Measurements from ENCODE around the gene ASCL4.
"Not testable (repeated sequence)": the region's sequence is repeated elsewhere in the genome, so short reads cannot be mapped to it uniquely, and the experiment has no call there.

ASCL4 gene, protein sequence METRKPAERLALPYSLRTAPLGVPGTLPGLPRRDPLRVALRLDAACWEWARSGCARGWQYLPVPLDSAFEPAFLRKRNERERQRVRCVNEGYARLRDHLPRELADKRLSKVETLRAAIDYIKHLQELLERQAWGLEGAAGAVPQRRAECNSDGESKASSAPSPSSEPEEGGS

DNA sequence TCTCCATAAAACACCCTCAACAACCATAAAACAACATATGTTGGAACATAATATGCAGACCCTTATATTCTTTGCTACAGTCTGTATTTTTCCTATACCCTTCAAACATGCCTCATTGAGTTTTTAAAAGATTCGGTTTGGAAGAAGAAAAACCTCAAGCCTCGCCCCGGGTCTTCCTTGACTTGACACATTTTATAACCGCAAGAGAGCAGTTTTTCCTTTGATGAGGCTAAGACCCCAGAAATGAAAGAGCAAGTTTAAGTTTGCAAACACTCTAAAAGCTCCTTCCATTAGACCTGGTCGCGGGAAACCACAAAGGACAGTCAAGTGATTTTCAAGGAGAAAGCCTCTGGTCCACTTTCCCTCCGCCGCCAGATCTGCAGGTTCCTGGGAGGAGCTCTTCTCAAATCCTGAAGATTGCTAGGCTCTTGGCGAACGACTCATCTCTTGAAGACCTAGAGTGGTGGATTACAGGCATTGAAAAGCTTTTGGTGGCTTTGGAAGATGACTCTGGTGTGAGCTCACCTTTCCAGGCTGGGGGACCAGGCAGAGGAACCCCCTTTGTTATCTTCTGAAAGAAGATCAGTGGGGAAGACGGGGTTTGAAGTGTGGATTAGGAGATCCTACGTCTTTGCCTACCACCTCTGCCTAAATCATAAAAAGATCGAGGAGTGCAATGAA, at the start of gene ASCL4:
TSS of gene ASCL4 (plus strand) at position 356 of the 681 bp plus-strand sequence. CDS start 515 bp downstream, outside the sequence.
- DNase-seq (ENCODE audit: low read depth), result no peak

DNA sequence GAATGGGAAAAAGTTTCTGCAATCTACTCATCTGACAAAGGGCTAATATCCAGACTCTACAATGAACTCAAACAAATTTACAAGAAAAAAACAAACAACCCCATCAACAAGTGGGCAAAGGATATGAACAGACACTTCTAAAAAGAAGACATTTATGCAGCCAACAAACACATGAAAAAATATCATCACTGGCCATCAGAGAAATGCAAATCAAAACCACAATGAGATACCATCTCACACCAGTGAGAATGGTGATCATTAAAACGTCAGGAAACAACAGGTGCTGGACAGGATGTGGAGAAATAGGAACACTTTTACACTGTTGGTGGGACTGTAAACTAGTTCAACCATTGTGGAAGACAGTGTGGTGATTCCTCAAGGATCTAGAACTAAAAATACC, 47.2 kb upstream of the ASCL4 start:
- DNase-seq (ENCODE audit: low read depth), result not testable (repeated sequence)

DNA sequence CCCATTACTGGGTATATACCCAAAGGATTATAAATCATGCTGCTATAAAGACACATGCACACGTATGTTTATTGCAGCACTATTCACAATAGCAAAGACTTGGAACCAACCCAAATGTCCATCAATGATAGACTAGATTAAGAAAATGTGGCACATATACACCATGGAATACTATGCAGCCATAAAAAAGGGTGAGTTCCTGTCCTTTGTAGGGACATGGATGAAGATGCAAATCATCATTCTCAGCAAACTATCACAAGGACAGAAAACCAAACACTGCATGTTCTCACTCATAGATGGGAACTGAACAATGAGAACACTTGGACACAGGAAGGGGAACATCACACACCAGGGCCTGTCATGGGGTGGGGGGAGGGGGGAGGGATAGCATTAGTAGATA, 46.8 kb upstream of the ASCL4 start:
- not testable (repeated sequence) for DNase-seq (ENCODE audit: low read depth)

DNA sequence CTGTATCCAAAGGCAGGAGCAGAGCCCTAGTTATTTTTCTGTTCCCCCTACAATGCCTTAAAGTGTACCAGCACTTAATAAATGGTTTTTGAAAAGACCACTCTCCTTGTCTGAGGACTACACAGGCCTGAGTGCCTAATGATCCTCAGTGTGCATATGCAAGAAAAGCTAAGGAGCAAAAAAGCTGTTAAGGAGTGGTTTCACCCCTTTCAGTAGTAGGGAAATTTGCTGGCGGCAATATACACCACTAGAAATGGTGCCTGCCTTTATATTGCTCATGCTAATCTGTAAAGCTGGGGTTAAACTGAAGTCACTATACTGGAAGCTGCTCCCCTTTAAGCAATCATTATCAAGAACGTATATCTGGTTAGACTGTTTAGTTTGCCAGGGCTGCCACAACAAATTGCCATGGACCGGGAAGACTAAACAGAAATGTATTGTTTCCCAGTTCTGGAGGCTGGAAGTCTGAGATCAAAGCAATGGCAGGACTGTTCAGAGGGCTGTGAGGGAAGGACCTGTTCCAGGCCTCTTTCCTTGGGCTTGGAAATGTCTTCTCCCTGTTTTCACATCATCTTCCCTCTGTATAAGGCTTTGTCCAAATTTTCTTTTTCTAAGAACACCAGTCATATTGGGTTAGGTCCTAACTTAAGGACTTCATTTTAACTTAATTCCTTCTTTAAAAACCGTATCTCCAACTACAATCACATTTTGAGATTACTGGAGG, 43.7 kb upstream of the ASCL4 start:
- no peak for DNase-seq (ENCODE audit: low read depth)

DNA sequence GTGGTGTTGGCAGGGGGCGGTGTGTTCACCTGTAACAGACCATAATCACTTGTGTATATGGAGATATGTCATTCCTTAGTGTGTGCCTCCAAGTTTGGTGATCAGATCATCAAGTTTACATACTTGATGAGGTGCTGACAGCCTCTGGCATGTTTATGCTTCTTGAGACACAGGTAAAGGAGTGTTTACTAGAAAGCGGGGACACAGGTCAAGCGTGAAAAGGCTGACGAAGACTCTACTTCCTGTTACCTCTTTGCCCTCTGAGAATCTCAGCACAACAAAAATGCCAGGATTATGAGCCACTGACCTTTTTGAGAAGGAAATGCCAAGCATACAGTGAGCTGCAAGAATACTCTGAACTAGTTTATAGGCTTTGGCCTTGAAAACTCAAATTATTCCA, 43.1 kb upstream of the ASCL4 start:
- no peak for DNase-seq (ENCODE audit: low read depth)

DNA sequence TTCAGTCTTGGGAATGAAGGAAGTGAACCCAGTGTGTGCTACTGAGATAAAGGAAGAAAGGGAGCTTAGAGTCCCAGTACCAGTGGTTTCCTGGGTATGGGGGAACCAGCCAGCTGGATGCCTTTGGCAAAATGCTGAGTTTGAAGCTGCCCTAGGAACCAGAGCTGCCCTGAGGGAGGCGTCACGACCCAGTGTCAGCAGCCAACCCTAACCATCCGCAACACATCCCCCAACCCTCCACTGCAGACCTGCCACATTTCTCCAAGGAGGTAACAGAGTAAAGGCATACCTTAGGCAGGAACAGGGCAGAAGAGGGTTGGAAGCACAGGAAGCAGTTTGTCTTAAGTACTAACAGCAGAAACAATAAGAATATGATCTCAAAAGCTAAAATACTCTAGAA, 42.1 kb upstream of the ASCL4 start:
- no peak for DNase-seq (ENCODE audit: low read depth)

DNA sequence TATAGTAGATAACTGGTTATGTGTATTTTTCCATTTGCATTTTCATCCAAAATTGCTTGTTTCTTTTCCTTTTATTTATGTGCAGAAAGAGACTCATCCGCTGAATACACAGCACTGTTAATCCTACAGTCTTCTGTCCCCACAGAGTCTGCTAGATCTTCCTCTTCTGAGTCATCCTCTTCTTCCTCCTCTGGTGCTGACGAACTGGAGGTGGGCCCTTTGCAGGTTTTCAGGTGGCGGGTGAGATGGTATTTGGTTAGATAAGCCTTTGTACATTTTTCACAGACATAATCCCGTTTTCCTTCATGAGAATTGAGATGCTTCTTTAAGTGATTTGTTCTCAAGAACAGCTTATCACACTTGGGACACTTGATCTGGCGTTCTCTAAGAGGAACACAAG, 40.4 kb upstream of the ASCL4 start:
- no peak for DNase-seq (ENCODE audit: low read depth)

DNA sequence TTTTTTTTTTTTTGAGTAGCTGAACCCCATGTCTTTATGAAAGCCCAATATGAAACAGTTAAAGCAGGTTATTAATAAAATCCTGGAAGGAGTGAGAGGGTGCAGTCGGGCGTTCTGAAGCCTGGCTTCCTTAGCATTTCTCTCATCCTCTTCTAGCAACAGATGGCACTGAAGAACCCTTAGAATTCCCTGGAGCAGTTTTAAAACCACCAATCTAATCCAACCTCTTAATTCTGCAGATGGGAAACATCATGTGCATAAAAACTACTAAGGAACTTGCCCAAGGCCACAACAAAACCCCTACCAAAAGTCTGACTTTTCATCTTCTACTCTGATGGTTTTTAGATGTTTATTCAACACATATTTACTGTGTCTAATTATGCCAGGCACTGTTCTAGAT, 38.7 kb upstream of the ASCL4 start:
- no peak for DNase-seq (ENCODE audit: low read depth)

DNA sequence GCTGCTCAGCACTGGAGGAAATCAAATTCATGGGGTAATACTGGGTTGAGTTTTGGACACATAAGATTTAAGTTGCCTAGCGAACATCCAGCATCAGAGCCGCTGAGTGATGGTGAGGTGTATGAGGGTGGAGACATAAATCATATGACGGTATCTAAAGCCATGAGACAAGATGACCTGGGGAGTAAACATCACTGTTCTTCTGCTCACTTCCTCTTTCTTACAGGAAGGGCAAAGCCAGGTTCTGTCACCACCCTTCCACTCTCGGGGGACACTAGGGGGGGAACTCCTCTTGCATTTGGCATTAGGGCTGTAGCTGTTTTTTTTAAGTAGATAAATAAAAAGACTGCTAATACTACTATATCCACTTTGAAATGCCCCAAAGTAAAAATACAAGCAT, 37.6 kb upstream of the ASCL4 start:
- no peak for DNase-seq (ENCODE audit: low read depth)

DNA sequence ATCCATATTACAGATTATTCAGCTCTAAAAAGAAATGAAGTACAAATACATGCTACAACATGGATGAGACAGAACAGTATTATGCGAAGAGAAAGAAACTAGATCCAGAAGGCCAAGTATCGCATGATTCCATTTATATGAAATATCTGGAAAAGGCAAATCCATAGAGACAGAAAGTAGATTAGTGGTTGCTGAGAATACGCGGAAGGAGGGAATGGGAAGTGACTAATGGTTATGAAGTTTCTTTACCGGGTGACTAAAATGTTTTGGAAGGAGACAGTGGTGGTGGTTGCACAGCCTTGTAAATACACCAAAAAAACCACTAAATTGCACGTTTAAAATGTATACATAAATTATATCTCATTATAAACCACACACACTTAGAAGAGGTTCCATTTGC, 26.0 kb upstream of the ASCL4 start:
- peak; percentile 46 for DNase-seq (ENCODE audit: low read depth)

DNA sequence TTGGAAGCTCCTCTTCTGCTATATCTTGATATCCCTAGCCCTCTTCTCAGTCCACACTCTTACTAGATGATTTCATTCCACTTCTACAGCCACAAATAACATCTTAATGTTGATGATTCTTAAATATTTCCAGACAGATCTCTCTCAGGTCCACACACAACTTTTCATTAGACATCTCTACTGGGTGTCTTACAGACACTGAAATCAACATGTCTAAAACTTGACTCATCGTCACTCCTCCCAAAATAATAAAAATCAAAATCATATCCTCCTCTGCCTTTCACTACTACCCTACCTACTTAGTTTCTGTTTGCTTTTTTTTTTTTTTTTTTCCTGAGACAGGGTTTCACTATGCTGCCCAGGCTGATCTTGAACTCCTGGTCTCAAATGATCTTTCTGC, 25.4 kb upstream of the ASCL4 start:
- DNase-seq (ENCODE audit: low read depth), result peak; percentile 37

DNA sequence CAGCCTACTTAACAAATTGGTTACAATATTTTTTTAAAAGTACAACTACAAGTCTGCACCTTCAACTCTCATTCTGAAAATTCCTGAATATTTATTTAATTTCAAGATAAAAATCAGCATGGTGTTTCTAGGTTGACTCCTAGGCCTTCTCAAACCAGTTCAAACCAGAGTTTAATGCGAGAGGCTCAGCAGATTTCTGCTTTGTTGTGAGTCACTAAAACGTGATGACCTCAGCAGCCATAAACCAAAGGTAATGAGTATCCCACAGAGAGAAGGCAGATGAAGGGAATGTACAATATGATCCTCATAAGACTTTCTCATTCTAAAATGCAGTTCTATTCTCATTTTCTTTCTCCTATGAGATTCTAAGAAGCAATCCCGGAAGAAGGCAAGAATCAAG, 15.1 kb upstream of the ASCL4 start:
- DNase-seq (ENCODE audit: low read depth), result peak; percentile 74

DNA sequence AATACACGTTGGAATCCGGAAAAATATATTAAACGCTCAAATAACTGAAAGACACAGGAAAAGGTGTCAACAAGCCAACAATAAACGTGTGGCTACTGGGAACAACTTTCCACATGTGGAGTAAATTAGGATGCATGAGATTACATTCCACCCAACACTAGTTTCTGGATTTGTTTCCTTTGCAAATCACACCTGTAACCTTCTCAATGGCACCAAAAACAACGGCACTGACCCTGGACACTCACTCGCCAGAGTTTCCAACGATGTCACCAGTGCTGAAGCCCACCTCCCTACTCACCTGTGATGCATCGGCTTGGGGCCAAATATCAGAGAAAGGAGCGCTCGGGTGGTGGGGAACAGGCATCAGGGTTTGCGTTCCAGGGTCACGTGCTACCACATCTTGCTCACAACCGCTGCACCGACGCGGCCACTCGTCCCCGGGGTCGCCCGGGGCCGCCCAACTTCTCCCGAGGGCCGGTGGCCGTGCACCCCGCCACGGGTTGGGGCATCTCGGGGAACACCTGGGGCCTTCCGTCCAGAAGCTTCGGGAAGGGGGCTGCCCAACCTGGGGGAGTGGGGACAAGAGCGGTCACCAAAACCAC, 14.2 kb upstream of the ASCL4 start:
- no peak for DNase-seq (ENCODE audit: low read depth)

DNA sequence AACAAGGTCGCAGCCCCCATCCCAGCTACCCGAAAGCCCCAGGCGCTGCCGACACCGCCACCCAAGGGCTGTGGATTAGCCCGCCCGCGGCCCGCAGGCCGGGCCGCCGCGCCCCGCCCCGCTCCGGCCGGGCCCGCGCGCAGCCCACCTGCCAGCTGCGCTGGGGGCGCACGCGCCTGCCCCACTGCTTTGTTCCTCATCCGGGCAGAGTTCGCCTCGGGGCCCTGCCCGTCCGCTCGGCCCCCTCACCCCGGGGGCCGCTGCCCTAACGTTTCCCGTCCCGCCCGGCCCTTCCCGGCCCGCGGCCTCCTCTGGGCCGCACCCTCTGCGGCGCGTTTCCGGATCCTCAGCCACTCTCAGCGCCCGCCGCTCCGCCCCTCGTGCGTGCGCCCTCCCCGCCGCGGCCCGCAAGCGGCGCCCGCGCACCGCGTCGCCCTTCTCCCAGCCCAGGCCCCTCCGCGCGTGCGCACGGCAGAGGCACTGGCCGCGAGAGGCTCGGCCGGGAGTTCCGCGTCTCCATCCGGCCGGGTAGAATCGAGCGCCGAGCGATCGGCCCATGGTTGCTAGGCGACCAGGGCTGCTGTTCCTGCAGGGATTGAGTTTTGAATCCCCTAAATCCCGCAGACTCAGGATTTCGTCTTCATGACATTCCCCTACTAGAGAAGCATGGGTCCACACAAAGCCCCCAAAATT, 13.5 kb upstream of the ASCL4 start, which contains the start of gene PRDM4:
TSS of gene PRDM4 (minus strand) at position 329 of the 693 bp plus-strand sequence. CDS start 622 bp downstream, outside the sequence.
- DNase-seq (ENCODE audit: low read depth), result peak; percentile 92

DNA sequence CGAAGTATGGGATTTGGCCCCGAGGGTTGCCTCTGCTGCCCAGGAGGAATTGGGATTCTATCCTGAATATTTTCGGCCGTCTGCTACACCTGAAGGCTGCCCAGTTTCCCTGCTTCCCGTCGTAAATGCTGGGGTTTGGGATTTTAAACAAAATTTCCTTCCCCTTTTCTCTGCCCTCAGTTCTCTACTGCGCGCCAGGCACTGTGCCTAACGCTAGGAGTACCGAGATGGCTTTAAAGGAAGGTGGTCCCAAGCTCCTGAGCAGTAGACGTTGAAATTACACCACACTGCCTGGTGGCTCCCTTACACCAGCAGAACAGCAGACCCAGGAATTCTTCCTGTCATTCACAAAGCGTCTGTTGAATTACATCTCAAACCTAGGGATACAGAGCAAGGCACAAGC, 13.0 kb upstream of the ASCL4 start:
- DNase-seq (ENCODE audit: low read depth), result no peak

DNA sequence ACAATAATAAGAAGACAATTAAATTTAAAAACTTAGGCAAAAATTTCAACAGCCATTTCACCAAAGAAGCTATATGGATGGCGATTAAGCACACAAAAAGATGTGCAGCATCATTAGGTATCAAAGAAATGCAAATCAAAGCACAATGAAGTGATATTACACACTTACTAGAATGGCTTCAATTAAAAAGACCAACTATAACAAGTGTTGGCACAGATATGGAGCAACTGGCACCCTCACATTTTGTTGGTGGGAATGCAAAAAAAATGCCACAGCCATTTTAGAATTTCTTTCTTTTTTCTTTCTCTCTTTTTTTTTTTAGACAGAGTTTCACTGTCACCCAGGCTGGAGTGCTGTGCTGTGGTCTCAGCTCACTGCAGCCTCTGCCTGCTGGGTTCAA, 11.6 kb upstream of the ASCL4 start:
- no peak for DNase-seq (ENCODE audit: low read depth)

DNA sequence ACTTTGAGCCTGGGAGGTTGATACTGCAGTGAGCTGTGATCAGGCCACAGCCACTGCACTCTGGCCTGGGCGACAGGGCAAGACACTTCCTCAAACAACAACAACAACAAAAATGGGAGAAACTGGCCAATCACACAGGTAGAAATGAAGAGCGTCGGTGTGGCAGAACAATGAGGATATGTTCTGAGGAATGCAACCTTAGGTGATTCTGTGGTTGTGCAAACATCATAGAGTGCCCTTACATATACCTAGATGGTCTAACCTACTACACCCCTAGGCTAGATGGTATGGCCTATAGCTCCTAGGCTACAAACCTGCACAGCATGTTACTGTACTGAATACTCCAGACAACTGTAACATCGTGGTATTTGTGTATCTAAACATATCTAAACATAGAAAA, 9.9 kb upstream of the ASCL4 start:
- DNase-seq (ENCODE audit: low read depth), result no peak

DNA sequence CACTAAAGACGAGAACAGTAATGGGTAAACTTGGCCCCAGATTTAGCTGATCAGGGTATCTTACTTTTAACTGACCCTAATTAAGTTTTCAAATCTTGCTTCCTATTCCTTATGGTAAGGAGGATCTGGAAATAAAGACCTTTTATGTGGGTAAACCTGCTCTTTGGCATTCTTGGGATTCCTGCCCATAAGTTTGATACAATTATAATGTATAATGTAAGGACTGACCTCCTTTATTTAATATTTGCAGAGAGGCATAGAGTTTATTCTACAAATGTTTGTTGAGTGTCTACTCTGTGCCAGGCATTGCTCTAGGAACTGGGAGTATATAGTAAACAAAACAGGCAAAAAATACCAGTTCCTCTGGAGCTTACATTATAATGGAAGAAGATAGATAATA, 9.2 kb upstream of the ASCL4 start:
- DNase-seq (ENCODE audit: low read depth), result no peak

DNA sequence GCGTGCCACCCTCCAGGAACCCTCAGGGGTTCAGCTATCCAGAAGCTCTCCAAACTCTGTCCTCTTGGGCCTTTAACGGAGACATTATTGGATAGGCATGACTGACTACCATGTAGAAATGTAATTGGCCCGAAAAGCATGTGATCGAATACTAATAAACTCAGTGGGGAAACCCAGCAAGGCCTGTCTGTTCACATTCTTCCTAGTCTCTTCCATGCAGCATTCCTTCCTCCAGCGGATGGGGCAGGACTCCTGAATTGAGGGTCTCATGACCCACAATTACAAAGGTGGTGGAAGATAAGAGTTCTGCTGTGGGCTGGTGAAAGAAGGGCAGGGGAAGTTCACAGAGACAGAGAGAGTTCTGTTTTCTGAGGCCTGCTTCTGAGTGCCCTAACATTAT, 7.0 kb upstream of the ASCL4 start:
- no peak for DNase-seq (ENCODE audit: low read depth)

DNA sequence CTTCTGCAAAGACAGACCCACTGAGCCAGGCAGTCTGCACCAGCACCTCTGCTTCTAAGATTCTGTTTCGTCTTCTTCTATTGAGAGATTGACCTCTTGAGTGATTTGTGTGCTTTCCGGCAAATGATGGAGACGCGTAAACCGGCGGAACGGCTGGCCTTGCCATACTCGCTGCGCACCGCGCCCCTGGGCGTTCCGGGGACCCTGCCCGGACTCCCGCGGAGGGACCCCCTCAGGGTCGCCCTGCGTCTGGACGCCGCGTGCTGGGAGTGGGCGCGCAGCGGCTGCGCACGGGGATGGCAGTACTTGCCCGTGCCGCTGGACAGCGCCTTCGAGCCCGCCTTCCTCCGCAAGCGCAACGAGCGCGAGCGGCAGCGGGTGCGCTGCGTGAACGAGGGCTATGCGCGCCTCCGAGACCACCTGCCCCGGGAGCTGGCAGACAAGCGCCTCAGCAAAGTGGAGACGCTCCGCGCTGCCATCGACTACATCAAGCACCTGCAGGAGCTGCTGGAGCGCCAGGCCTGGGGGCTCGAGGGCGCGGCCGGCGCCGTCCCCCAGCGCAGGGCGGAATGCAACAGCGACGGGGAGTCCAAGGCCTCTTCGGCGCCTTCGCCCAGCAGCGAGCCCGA, 703 bp downstream of the ASCL4 start:
- no peak for DNase-seq (ENCODE audit: low read depth)

DNA sequence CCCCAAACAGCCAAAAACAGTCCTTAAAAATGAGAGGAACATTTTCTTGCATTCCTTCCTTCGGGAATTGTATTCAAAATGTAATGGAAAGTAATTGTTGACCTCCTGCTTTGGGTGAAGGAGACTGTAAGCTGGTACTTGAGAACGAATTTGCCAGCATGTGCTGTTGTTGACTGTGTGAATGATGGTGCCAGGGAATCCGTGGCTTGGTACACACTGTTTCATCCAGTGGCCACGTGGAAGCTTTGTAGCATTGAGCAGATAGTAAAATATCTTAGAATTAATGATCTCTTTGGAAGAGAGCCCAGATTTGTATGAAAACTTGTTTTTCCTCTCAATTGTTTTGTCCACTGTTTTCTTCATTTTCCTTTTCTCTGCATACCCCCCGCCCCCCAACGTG, 1.7 kb downstream of the ASCL4 start:
- DNase-seq (ENCODE audit: low read depth), result no peak
